Activated CD4-positive, alpha-beta T cell treated with anti-CD3 and anti-CD28 coated beads for 24 hours (primary cell): ENCODE measurements around the gene EPB41L5.
"Not testable (repeated sequence)": the region's sequence is repeated elsewhere in the genome, so short reads cannot be mapped to it uniquely, and the experiment has no call there.

Experiments used
- DNase-seq, 2 donors: peaks; one replicate each; pipeline ENCODE4 v3.0.0-alpha.2; 2020; ENCODE audit warnings: low read depth in 2 of 2

EPB41L5 gene

GRCh38 chr2:120012771-120013596 is at the start of gene EPB41L5:
Gene EPB41L5 (plus strand): TSS chr2:120013077. CDS start chr2:120019085, 6,008 bp downstream.
- DNase-seq = peak; percentile 65 to 70

- no peak for DNase-seq
These were observed 31.0 kb upstream of the EPB41L5 start for GRCh38 chr2:119981896-119982295.

GRCh38 chr2:119982506-119982905 is 30.4 kb upstream of the EPB41L5 start:
- DNase-seq = no peak

- no peak for DNase-seq
These were observed 29.8 kb upstream of the EPB41L5 start for GRCh38 chr2:119983108-119983507.

- no peak for DNase-seq
These were observed 16.7 kb upstream of the EPB41L5 start for GRCh38 chr2:119996148-119996547.

- DNase-seq = not testable (repeated sequence)
These were observed 15.7 kb upstream of the EPB41L5 start for GRCh38 chr2:119996896-119997891.

- no peak for DNase-seq
These were observed 11.4 kb upstream of the EPB41L5 start for GRCh38 chr2:120001471-120001870.

GRCh38 chr2:120004254-120004653 is 8.6 kb upstream of the EPB41L5 start:
- no peak for DNase-seq

- DNase-seq = no peak
These were observed 6.9 kb upstream of the EPB41L5 start for GRCh38 chr2:120005834-120006521.

GRCh38 chr2:120007851-120008250 is 5.0 kb upstream of the EPB41L5 start:
- no peak for DNase-seq

- no peak for DNase-seq
These were observed 514 bp upstream of the EPB41L5 start for GRCh38 chr2:120012363-120012762.

- peak in 1 of 2 donors; percentile 4 for DNase-seq
These were observed 833 bp downstream of the EPB41L5 start for GRCh38 chr2:120013597-120014223.

- DNase-seq = no peak
These were observed 1.5 kb downstream of the EPB41L5 start for GRCh38 chr2:120014226-120014980.

GRCh38 chr2:120016800-120017199 is 3.9 kb downstream of the EPB41L5 start:
- DNase-seq = no peak

- DNase-seq = no peak
These were observed 4.3 kb downstream of the EPB41L5 start for GRCh38 chr2:120017201-120017600.

GRCh38 chr2:120018549-120018948 is 5.7 kb downstream of the EPB41L5 start:
- no peak for DNase-seq

GRCh38 chr2:120020554-120020953 is 7.7 kb downstream of the EPB41L5 start:
- no peak for DNase-seq

GRCh38 chr2:120022505-120022904 is 9.6 kb downstream of the EPB41L5 start:
- not testable (repeated sequence) for DNase-seq

GRCh38 chr2:120026890-120027289 is 14.0 kb downstream of the EPB41L5 start:
- no peak for DNase-seq

- DNase-seq = no peak
These were observed 15.9 kb downstream of the EPB41L5 start for GRCh38 chr2:120028795-120029194.
